Activated effector memory CD4-positive, alpha-beta T cell treated with anti-CD3 and anti-CD28 coated beads, Interleukin-2, amount 50 U/mL, for 16 hours (primary cell): ENCODE measurements around the gene CUEDC1.
"Not testable (repeated sequence)": the region's sequence is repeated elsewhere in the genome, so short reads cannot be mapped to it uniquely, and the experiment has no call there.

Experiments
- DNase-seq: peaks from one replicate; pipeline ENCODE4 v3.0.0-alpha.2; 2020

CUEDC1 gene

DNA sequence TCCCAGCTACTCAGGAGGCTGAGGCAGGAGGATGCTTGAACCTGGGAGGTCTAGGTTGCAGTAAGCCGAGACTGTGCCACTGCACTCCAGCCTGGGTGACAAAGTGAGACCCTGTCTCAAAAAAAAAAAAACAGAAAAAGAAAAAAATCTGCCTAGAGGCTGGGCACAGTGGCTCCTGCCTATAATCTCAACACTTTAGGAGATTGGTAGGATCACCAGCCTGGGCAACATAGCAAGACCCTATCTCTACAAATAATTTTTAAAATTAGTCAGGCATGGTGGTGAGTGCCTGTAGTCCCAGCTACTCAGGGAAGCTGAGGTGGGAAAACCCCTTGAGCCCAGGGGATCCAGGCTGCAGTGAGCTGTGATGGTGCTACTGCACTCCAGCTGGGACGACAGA is 17.7 kb downstream of the CUEDC1 start:
- DNase-seq: no peak

DNA sequence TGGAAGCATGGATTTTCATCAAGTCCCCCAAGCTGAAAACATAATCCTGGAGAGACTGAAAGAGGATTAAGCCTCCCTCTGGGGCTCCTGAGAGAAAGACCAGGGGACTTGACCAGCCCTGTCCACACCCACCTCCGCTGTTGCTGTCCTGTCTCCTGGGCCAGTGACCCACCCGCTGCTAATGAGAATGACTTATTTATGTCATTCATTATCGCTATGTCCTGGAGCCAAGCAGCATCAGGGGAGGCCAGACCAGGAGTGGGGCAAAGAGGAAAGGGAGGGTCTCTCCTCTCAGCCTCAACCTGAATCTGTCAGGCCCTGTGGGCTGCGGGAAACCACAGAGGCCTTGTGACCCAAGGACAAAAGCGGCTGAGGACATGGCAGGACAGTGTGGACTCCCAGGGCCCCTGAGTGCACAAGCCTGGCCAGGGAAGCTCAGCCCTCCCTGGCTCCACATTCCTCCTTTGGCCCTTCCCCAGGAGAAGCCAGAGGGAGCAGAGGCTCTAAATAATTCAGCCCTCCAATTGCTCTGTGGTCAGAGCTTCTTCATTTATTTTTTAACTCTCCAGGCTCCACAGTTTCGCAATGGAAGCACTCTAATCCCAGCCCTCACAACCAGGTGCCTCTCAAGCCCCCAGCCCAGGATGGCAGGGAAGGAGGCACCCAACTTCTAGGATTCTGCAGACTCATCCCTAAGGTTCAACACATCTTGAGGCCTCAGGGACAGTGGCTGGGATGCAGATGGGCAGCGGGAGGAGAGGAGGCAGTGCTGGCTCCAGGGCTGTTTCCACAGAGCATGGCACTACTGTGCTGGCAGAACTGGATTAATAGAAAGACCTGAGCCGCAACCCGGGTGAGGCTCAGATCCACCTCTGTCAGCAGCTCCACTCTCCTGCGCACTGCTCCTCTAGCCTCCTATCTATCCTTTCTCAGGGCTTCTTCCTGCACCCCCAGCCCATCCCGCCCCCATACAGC is 19.1 kb downstream of the CUEDC1 start:
- no peak for DNase-seq

DNA sequence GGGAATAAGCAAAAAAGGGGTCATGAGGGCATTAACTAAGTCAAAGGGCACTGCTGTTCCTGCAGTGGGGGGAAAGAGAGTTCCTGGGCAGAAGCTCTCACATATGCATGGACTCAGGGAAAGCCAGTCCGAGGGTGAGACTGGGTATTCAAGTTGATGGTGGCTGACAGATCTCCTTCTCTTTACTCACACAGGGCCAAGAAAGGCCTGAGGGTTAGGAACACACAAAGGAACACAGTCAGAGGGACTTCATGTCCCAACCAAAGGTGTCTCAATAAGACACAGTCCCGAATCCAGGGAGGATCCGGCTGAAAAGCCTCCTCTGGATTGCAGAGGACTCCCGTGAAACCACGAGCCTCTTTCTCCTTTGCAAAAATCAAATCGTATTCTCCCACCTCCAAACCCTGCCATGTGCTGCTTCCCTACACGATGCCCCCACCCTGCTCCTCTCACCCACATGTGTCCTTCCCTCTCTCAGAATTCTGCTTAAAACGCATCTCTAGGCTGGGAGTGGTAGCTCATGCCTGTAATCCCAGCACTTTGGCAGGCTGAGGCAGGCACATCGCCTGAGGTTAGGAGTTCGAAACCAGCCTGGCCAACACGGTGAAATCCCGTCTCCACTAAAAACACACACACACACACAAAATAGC is 23.6 kb downstream of the CUEDC1 start:
- DNase-seq: no peak

DNA sequence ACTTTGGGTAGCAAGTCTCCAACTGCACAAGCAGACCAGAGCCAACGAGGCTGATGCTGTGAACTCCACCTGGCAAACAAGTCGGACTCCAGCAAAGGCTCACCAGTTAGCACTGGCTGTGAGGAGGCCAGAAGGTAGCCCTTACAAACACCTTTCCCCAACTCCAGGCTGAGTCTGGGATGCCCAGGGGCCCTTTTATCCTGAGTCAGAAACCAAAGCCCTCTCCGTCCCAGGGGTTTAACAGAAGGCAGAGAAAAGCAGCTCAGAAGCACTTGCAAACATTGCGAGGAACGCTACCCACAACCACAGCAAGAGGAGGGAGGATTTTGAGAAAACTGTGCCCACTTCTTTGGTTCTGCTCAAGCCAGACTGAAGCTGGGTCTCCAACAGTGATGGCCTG is 25.0 kb downstream of the CUEDC1 start:
- DNase-seq: no peak

DNA sequence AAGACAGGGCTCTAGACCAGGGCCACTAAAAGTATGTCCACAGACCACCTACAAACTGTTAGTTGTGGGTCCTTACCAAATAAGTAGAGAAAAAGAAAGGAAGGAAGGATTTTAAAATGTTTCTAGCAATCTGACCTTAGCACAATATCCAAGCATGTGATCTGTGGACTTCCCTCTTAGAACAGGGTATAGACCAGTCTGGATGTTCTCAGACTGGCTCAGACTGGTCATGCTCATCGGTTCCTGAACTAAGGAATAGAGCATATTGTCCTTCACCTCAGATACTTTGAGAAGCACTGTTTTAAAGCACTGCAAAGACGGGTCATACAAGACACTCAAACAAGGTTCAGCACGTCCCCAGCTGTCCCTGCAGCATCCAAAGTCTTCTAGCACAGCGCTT is 25.8 kb downstream of the CUEDC1 start:
- DNase-seq: no peak

DNA sequence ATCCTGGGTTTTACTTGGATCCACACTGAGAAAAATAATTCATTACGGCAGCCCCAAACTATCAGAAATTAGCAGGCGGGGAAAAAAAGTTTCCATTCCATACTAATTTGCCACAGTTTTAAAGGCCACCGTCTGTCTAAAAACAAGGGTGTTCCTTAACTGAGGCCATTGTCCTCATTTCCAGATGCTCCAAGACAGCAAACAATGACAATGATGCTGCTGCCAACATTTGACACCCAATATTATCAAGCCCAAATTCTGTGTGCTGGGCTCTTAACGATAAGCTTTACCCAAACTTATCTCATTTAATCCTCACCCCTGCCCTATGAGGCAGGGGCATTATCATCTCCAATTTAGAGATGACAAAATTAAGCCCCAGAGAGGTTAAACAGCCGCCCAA is 26.3 kb downstream of the CUEDC1 start:
- DNase-seq: no peak

DNA sequence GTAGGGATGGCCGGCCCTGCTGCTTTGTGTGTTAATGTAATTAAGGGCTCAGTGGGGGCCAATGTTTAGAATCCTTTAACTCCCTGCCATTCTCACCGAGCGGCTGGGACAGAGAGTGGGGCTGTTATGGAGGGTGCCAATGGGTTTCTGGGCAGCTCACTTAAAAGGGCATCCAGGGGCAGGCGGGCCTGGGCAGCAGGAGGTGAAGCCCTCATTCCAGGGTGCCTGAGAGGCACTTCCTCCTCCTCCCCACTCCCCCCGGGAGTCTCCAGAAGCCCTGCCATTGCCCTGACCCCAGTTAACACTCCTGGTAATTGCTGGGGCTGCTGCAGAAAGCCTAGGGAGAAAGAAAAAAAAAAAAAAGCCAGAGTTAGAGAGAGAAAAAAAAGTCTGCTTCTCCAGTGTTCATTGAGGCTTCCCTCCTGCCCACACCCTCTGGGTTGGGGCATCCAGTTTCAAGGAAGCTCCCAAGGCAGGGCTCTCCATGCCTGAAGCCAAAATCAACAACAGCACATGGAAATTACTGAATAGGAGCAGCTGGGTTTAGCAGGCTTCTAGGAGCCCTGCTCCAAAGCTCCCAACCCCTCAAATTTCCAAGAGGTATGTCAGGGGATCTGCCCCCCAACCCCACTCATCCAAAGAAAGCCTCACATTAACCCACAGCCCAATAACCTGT is 28.0 kb downstream of the CUEDC1 start:
- DNase-seq: no peak

DNA sequence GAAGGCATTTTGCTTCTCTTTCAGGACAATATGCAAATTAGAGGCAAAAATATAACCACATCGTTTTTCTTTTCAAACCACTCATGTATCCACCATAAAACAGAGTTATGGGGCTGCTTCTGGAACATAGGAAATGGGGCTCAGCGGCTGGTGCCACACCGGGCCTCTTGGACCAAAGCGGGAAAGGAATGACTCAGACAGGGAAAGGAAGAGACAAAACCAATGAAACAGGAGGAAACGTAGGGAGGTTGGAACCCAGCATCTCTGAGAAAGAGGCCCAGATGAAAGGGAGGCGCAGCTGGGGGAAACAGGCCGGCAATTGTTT is 28.5 kb downstream of the CUEDC1 start:
- DNase-seq: no peak

DNA sequence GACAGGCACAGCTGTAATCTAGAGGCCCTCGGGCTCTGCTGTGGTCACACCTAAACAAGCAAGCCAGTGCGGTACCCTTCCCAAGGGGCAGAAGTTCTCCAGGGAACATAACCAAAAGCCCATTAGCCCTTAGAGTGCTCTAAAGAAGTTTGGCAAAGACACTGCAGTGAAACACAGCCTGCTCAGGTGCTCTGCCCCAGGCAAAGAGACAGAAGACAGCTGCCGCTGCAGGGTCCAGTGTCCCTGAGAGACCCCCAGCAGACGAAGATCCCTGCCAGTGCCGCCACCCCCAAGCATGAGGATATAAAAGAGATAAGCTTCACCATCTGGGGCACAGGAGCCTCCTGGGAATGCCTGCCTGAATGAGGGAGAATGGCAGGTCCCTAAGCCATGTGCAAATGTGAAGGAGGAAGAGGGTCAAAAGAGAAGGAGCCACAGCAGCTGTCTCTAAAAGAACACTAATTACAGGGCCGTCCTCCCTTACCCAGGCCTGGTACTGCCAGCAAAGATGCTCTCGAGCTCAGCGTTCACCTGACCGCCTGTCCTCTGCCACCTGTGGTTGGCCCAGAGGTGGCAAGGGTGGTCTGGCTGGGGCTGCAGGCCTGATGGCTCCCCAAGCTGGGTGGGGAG is 29.7 kb downstream of the CUEDC1 start:
- no peak for DNase-seq

DNA sequence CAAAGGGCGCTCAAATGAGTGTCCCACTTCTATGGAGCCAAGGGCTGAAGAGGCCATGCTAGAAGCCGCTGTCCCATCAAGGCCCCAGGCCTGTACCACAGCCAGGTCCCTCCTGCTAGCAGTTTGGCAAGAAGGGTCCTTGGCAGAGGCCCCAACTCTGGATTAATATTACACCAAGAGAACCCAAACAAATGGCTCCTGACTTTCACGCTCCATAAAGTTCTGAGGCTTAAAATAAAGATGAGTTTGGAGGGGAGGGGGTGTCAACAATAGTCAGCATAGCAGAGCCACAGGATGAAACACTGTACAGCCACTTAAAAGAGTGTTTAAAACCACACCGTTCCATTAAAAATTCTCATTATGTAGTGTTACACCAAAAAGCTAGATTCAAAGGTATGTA is 30.5 kb downstream of the CUEDC1 start:
- no peak for DNase-seq

DNA sequence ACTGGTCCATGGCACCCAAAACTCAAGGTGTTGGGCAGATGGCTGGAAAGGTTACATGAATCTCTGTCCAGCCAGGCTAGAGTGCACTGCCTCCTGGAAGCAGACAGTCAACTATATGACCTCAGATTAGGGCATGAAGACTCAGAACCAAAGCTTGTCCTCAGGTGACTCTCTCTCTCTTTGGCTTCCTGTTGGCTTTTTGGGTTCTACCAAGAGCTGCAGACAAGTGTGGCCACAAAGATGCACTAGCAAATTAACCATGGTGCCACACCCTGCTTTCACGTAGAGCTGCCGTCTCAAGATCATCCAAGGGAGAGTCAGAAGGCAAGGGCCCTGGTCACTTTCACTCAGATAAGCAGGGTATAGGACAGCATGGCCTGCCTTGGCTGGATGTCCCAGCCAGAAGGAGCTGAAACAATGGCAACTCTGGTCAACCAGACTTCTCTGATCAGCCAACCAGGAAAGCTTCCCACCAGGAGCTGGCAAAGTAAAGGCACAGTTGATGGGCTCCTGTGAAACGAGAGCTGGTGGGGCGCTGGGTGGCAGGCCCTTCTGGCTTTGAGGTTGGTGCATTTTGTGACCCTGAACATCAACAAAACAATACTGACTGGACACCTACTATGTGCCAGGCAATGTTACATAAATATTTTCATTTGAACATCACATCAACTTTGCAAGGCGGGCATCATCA is 31.9 kb downstream of the CUEDC1 start:
- no peak for DNase-seq

DNA sequence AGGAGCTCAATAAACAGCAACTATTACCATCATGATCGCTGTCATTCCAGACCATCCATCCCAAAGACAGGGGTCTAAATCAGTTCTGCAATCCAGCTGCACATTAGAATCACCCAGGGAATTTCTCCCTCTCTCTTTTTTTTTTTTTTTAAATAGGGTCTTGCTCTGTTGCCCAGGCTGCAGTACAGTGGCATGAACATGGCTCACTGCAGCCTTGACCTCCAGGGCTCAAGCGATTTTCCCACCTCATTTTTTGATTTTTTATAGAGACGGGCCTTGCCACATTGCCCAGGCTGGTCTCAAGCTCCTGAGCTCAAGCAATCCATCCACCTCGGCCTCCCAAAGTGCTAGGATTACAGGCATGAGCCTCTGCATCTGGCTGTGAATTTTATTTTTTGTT is 32.5 kb downstream of the CUEDC1 start:
- DNase-seq: not testable (repeated sequence)

DNA sequence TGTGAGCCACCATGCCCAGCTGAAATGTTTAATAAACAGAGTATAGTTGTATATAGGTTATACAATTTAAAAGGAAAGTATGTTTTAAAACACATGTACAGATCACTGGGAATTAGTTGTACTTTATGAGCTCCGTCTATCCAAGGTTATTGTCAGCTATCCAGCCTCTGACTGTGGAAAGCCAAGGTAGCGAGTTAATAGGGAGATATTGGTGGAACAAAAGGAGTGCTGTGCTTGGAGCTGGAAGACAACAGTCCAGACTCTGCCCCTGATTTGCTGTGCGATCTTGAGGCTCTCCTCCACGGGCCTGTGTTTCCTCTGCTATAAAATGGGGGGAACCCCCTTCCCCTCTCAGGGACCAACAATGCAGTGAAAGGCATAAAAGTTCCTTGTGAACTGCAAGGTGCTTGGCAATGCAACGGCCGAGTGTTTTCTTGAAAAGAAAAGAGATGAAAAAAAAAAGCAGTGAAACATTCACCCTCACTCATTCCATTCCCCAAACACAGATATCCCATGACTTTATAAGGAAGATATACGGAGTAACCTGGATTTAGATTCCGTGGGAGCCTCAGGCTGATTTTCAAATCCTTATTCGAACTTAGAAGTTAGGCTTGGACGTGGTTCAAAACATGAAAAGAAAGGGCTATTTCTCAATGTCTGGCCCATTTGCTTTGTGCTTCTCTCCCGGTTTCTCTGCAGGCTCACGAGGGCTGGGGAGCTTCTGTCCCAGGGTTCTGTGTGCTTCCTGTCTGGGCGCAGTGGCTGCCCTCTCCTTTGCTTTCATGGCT is 34.1 kb downstream of the CUEDC1 start:
- DNase-seq: no peak

DNA sequence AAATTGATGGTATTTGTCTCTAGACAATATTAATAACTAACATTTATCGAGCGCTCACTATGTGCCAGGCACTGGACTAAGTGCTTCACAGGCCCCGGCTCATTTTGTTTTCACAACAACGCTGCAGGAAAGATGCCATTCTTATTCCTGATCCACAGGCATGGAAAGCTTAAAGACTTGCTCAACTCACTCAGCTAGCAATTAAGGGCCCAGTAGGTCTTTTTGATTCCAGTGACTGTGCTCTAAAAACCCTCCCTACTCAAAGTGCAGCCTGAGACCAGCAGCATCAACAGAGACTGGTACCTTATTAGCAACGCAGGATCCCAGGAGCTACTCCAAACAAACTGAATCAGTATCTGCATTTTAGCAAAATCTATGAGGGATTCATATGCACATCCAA is 35.3 kb downstream of the CUEDC1 start:
- DNase-seq: no peak

DNA sequence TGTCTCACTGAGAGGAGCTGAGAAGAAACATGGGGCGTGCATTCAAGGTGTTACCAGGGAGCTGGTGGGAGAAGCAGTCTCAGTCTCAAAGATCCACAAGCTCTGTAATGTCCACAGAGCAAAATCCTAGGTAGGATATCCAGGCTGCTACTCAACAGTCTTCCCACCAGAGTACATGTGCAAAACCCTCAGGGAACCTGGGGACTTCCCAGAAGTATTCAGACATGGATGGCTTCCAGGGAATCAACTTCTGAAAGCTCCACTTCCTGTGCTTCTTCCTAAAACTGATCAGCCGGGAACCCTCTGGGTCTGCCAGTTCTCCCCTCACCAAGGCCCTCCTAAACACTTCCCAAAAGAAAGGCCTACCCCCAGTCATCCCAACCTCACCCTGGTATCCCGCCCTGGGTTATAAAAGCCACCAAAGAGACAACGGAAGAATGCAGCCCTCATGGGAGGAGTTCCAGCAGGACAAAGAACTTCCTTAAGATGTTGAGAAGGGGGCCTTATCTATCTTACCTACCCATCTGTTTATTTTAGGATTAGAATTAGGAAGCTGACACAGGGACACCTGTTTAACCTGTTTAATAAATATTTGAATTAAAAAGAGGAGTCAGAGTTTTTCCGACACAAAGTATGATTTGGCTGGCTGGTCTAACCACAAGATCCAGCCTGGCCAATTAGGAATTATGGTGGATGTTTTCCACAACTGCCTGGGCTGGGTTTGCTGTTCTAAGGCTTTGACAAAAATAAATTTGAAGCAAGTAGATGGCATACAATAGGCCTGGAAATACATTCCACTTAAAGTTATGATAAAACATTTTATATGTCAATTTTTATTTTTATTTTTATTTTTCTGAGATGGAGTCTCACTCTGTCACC is 37.0 kb downstream of the CUEDC1 start:
- no peak for DNase-seq

DNA sequence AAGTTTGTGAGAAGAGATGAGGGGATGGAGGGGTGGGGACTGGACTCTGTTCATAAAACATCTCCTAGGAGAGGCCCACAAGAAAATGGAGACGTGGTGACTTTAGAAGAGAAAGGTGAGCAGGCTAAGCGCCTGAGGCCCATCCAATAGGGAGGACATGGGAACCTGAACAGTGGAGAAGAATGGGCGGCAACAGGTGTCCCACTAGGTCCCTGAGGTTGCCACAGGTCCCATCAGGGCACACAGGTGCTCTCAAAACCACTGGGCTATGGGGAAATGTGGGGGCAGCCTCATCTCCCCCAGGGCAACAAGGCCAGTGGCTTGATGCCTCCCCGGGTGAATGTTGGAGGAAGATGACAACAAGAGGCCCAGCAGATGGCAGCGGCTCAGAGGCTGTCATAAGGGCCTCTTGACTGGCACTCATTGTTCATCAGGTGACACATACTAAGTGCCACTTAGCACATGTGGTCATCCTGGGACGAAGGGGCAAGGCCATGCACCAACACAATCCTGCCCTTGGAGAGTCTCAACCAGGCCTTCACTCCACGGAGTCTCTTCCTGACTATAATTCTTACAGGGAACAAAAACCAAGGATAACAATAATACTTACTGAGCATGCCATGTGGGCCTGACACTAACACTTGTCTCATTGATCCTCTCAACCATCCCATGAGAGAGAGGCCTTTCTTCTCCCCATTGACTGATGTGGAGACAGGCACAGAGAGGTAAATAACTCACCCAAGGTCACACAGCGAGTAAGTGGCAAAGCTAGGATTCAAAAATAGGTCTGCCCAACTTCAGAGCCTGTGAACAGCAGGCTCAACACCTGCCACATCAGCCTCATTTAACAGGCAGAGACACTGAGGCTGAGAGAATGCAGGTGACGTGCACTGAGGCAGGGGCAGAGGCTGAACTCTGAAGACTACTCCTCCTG is 38.0 kb downstream of the CUEDC1 start:
- DNase-seq: no peak

DNA sequence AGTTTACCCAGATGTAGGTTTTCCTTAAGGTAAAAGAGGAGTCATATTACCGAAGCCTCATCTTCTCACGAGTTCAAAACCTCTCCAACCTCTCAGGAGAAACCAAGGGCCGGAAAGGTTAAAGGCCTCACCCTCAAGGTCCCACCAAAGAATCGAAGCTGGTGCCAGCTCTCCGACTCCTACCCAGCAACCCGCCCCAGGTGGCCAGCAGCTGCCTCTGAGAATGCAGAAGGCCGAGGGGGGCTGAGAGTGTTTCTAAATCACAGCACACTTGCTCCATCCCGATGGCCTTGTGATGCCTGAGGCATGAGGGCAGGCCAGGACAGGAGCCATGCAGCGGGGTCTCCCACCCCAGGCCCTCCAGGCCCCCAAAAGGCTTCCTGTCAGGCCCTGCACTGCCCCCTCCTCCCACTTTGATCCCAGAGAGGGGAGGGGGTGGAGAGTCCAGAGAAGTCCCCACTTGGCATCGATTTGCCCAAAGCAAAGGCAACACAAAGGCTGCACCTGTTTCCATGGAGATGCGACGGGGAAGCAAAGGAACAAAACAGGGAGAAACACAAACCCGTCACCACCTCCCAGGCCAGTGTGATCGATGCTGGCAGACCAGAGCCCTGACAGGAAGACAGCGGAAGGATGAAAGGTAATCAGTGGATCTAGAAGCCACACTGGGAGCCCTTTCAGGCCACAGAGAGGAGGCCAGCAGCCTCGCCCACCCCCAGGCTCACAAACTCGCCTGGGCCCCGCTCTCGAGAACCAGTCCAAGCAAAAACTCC is 39.0 kb downstream of the CUEDC1 start:
- DNase-seq: no peak

DNA sequence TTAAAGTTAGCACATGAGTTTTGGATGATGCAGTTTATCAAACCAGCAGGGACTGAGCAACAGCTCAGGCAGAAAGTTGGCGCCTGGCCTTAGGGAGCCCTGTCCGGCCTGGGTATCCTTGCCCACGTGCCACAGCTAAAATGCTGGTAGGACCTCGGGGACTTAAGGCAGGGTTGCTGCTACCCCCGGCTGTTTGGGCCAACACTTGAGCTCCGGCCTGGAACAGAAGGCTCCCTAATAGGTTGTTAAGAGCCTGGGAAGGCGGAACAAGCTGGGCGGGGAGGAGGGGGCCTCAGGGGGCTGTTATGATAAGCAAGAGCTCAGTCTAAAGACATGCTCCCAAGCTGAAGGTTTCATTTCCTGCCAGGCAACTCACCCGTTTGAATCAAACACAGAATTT is 39.7 kb downstream of the CUEDC1 start:
- no peak for DNase-seq
